HG03139 (cell line): ENCODE measurements around the gene MYOD1.

Experiments
- ATAC-seq: cut with Tn5 transposase; IDR thresholded peaks from one replicate; pipeline ENCODE4 v1.9.1; 2021; ENCODE audit not compliant: unreplicated experiment

MYOD1 gene

GRCh38 chr11:17734418-17734911, 15.1 kb downstream of the MYOD1 start, which contains the start of gene KCNC1:
Gene KCNC1, plus strand, starts transcription at chr11:17734781. Its CDS starts 1,222 bp downstream, at chr11:17736003.
- ATAC-seq: no peak

GRCh38 chr11:17734986-17735817, 15.8 kb downstream of the MYOD1 start:
- no peak for ATAC-seq

- no peak for ATAC-seq
Observed at GRCh38 chr11:17735818-17736578, 16.6 kb downstream of the MYOD1 start.

GRCh38 chr11:17736579-17736893, 17.2 kb downstream of the MYOD1 start:
- no peak for ATAC-seq

DNA sequence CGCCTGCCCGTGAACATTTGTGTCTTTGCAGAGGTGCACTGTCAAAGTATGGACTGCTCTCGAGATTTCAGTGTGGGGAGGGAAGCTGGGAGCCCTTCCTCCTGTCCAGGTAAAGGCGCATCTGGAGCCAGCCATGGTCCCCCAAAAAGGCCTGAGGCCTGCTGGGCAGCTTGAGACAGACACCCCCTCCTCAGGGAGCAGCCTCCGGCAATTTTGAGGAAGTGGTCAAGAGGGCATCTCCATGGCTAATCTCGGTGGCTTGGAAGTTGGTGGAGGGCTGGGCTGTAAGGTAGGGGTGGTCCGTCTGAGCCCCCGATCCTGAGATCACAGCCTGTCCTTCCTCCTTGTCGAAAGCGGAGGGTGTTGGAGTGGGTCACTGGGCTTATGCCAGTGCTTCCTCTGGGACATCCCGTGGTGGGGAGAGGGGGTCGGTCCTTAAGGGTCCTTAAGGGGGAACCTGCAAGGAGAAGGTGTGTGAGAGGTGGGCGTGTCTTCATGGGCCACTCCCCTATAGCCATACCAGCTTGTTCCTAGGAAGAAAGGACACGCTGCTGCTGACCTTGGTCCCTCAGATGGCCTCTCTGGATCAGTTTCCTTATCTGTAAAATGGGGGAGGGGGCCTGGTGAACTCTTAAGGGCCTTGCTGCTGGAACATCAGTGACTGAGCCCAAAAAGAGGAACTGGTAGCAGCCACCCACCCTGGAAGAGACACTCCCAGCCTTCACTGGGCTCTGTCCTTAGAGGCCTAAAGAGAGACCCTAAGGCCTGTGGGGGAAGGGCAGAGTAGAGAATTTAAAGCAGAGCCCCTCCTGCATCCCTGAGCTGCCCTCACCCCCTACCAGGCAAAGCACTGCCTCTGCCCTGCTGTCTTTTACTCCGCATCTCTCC, 17.8 kb downstream of the MYOD1 start:
- no peak for ATAC-seq

GRCh38 chr11:17738151-17738973, 19.0 kb downstream of the MYOD1 start:
- no peak for ATAC-seq

- no peak for ATAC-seq
Observed at GRCh38 chr11:17739945-17740338, 20.6 kb downstream of the MYOD1 start.

GRCh38 chr11:17740649-17741235, 21.4 kb downstream of the MYOD1 start:
- no peak for ATAC-seq

DNA sequence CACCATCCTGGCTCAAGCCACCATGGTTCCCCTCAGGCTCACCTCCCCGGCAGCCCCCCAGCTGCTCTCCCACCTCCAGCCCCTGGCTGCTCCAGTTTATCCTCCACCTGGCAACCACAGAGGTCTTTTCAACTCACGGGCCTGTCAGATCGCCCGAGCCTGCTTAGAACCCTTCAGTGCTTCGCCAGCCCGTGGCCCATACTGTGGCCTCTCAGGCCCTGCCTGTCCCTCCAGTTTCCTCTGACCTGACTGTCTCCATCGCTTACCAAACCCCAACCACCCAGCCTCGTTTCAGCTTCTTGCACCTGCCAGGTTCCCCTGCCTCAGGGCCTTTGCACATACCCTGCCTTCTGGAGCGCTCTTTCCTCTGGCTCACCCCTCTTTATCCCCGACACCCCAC, 22.1 kb downstream of the MYOD1 start:
- no peak for ATAC-seq

- ATAC-seq: no peak
Observed at GRCh38 chr11:17742019-17742418, 22.6 kb downstream of the MYOD1 start.

GRCh38 chr11:17743026-17743807, 23.8 kb downstream of the MYOD1 start:
- ATAC-seq: no peak

- no peak for ATAC-seq
Observed at GRCh38 chr11:17743808-17744119, 24.4 kb downstream of the MYOD1 start.

GRCh38 chr11:17744151-17744940, 25.0 kb downstream of the MYOD1 start:
- no peak for ATAC-seq

GRCh38 chr11:17745023-17745772, 25.8 kb downstream of the MYOD1 start:
- no peak for ATAC-seq

DNA sequence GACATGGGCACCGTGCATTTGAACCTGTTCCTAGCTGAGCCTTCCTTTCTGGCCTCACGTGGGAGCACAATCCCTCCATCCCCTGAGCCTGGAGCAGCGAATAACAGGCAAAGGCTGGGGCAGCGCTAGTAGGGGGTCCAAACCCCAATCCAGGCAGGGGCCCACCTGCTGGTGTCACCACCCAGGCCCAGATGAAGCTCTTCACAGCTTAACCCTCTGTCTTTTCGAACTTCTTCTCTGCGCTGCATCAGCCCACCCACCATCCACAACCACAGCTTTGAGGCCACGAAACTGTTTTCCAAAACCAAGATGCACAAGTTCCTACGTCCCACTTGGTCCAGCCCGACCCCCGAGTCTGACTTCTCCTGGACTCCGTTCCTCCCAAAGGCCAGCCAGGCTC, 26.7 kb downstream of the MYOD1 start:
- ATAC-seq: no peak

DNA sequence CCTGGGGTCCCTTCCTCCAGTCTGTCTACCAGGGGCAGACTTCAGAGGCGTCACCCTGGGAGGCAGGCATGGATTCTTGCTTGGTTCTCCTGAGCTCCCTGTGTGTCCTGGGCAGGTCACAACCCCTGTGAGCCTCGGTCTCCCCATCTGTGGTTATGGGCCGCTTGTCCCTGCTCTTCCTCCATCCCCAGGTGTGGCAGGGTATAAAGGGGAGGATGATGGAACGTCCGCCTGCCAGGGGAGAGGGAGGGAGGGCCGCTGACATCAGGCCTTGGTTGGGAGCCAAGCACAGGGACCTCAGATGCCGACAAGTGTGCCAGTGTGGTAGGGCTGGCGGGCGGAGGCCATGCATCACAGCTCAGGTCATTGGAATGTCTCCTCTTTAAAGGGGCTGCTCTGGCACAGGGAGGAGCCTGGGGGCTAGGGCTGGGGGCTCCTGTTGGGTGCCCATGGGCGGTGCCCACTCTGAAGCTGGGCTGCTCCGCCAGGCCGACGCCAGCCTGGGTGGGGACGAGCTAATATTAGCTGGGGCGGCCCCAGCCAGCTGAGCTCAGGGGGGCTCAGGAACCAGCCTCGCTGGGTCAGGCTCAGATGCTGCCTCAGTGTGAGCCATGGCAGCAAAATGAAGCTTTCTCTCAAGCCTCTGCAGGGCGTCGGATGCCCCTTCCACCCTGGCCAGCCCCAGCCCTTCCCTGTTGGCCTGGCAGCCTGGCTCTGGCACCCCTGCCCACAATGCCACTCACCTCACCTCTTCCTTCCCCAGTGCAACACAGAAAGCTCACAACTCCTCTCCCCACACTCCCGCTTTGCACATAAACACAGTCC, 28.0 kb downstream of the MYOD1 start:
- no peak for ATAC-seq

DNA sequence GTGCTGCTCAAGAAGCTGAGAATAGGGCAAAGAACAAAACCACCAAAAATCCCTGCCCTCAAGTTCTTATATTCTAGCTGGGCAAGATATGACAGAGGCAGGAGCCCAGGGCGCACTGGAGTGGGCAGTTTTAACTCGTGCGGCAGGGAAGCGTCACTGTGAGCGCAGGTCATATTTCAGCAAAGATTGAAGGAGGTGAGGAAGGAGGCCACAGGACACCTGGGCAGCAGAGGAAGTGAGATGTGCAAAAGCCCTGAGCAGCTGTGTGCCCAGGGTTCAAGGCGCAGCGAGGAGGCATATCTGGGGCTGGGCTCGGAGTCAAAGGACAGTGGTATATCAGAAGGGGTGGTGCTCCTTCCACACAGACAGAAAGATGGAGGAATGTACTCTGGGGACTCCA, 28.7 kb downstream of the MYOD1 start:
- ATAC-seq: no peak
